GM23338 (cell line): ENCODE data around the gene TMEM132D.

Experiments
- CREB1 ChIP-seq: fragments of 250-450 bp; sonication (Bioruptor Pico); IDR thresholded peaks from 2 replicates; pipeline ENCODE4 v1.5.0; 2020; ENCODE audit warnings: low read depth, mild to moderate bottlenecking, moderate library complexity
- EZH2 ChIP-seq: fragments of 200-600 bp; sonication (generic); IDR thresholded peaks from one replicate; pipeline ENCODE4 v1.8.0; 2017; ENCODE audit warnings: antibody characterized with exemption, mild to moderate bottlenecking, low read depth; ENCODE audit not compliant: unreplicated experiment
- POLR2AphosphoS5 ChIP-seq: IDR thresholded peaks from 2 replicates; pipeline ENCODE4 v1.6.1; 2016; ENCODE audit warnings: antibody characterized with exemption, low read depth
- STAT1 ChIP-seq: IDR thresholded peaks from one replicate; pipeline ENCODE4 v1.6.1; 2016; ENCODE audit warnings: antibody characterized with exemption; ENCODE audit not compliant: unreplicated experiment
- ZNF331 ChIP-seq: fragments of 250-450 bp; sonication (Bioruptor Pico); IDR thresholded peaks from 2 replicates; pipeline ENCODE4 v1.5.0; 2020; ENCODE audit warnings: low read depth, mild to moderate bottlenecking, moderate library complexity
- TF ChIP-seq, protein P1 (sequence below), 2 experiments: fragments of 200-600 bp in 1 of 2; sonication (generic) in 1 of 2; conservative IDR thresholded peaks; 2 replicates each; pipeline versions ENCODE4 v1.5.1 to v1.6.1; 2016 to 2017; ENCODE audit warnings: antibody characterized with exemption in 2 of 2, low read depth in 2 of 2, mild to moderate bottlenecking in 2 of 2, moderate library complexity in 1 of 2
- TF ChIP-seq, protein P2 (sequence below): IDR thresholded peaks from one replicate; pipeline ENCODE4 v1.6.1; 2018; ENCODE audit warnings: antibody characterized with exemption; ENCODE audit not compliant: unreplicated experiment

- TF ChIP-seq, protein P1, sequence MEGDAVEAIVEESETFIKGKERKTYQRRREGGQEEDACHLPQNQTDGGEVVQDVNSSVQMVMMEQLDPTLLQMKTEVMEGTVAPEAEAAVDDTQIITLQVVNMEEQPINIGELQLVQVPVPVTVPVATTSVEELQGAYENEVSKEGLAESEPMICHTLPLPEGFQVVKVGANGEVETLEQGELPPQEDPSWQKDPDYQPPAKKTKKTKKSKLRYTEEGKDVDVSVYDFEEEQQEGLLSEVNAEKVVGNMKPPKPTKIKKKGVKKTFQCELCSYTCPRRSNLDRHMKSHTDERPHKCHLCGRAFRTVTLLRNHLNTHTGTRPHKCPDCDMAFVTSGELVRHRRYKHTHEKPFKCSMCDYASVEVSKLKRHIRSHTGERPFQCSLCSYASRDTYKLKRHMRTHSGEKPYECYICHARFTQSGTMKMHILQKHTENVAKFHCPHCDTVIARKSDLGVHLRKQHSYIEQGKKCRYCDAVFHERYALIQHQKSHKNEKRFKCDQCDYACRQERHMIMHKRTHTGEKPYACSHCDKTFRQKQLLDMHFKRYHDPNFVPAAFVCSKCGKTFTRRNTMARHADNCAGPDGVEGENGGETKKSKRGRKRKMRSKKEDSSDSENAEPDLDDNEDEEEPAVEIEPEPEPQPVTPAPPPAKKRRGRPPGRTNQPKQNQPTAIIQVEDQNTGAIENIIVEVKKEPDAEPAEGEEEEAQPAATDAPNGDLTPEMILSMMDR (conservative IDR thresholded peaks at IDR 0.05; ENCODE audit: low read depth in 2 of 2), result no peak
- no peak for TF ChIP-seq POLR2AphosphoS5
- no peak for TF ChIP-seq EZH2
- TF ChIP-seq, protein P2, sequence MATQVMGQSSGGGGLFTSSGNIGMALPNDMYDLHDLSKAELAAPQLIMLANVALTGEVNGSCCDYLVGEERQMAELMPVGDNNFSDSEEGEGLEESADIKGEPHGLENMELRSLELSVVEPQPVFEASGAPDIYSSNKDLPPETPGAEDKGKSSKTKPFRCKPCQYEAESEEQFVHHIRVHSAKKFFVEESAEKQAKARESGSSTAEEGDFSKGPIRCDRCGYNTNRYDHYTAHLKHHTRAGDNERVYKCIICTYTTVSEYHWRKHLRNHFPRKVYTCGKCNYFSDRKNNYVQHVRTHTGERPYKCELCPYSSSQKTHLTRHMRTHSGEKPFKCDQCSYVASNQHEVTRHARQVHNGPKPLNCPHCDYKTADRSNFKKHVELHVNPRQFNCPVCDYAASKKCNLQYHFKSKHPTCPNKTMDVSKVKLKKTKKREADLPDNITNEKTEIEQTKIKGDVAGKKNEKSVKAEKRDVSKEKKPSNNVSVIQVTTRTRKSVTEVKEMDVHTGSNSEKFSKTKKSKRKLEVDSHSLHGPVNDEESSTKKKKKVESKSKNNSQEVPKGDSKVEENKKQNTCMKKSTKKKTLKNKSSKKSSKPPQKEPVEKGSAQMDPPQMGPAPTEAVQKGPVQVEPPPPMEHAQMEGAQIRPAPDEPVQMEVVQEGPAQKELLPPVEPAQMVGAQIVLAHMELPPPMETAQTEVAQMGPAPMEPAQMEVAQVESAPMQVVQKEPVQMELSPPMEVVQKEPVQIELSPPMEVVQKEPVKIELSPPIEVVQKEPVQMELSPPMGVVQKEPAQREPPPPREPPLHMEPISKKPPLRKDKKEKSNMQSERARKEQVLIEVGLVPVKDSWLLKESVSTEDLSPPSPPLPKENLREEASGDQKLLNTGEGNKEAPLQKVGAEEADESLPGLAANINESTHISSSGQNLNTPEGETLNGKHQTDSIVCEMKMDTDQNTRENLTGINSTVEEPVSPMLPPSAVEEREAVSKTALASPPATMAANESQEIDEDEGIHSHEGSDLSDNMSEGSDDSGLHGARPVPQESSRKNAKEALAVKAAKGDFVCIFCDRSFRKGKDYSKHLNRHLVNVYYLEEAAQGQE, result no peak
- no peak for TF ChIP-seq CREB1 (CRISPR knock-in tag)
- TF ChIP-seq STAT1, result no peak
- no peak for TF ChIP-seq ZNF331 (CRISPR knock-in tag)
Observed at GRCh38 chr12:129854591-129854990, 49.2 kb downstream of the TMEM132D start.
